Measurements from ENCODE around the gene SART3.

- TF ChIP-seq CTCF (IDR thresholded peaks at IDR 0.05 in 2 of 3, conservative IDR thresholded peaks at IDR 0.05 in 1 of 3; ENCODE audit: control insufficient read depth in 2 of 3, extremely low read depth in 1 of 3, insufficient read depth in 1 of 3, low read depth in 3 of 3, low read length in 3 of 3) = no peak
- TF ChIP-seq ZNF384 (IDR thresholded peaks at IDR 0.05; ENCODE audit: borderline replicate concordance, low read depth, low read length) = no peak
- no peak for TF ChIP-seq ZNF217 (IDR thresholded peaks at IDR 0.05)
- TF ChIP-seq NR2C2 (IDR thresholded peaks at IDR 0.05; ENCODE audit: borderline replicate concordance, control insufficient read depth, insufficient read length, low read depth) = no peak
- no peak for TF ChIP-seq FOS (IDR thresholded peaks at IDR 0.05; ENCODE audit: borderline replicate concordance, extremely low read depth, insufficient read length)
- no peak for TF ChIP-seq POLR2A (IDR thresholded peaks at IDR 0.05; ENCODE audit: low read depth, low read length)
- no peak for TF ChIP-seq JUND (IDR thresholded peaks at IDR 0.05; ENCODE audit: low read depth, low read length)
These were observed 52.9 kb downstream of the SART3 start for GRCh38 chr12:108507971-108508642.

All from GM12878 (cell line).